ENCODE measurements around the gene KLHL13.
"Not testable (repeated sequence)": the region's sequence is repeated elsewhere in the genome, so short reads cannot be mapped to it uniquely, and the experiment has no call there.

The KLHL13 gene

DNA sequence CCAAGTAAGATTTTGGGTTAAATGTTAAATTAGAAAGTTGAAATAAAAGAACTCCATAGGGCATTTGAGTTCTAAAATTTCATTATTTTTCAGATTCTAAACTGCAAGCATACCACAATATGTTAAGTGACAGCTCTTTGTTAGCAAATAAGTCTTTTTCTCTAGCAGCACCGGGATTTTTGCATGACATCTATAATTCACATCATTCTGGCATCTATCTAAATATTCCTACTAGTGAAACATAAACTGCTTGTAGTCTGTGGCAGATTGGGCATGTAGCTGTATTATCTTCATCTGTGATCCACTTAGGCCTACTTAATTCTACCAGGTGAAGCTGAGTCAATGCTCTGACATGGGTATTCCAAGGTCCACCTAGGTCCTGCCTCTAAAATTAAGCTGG is 32.1 kb upstream of the KLHL13 start:
- no peak overlapping the region for H3K4me3 ChIP-seq (ENCODE audit: low read length)
- DNase-seq (ENCODE audit: low read depth) = no peak
- no peak for TF ChIP-seq CTCF (conservative IDR thresholded peaks at IDR 0.05; ENCODE audit: low read length)

GRCh38 chrX:118147771-118148170 is 31.2 kb upstream of the KLHL13 start:
- not testable (repeated sequence) for H3K4me3 ChIP-seq (ENCODE audit: low read length); DNase-seq (ENCODE audit: low read depth)

DNA sequence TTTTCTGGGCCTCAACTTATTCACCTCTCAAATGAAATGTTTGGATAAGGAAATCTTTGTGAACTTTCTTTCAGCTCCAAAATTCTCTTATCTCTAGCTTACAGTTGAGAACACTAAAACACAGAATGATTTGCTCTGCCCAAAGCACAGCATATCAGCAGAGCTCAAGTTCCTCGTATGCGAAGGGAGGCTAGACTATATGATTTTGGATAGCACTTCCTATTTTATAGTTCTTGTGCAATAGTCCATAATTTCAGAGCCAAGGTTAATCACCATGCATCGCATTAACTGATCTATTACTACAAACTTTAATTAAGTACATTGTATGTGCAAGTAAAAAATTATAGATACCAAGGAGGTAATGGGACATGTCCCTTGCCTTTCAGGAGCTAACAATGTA is 27.0 kb upstream of the KLHL13 start:
- no peak overlapping the region for H3K4me3 ChIP-seq (ENCODE audit: low read length)
- TF ChIP-seq CTCF (conservative IDR thresholded peaks at IDR 0.05; ENCODE audit: low read length) = no peak
- DNase-seq (ENCODE audit: low read depth) = no peak

DNA sequence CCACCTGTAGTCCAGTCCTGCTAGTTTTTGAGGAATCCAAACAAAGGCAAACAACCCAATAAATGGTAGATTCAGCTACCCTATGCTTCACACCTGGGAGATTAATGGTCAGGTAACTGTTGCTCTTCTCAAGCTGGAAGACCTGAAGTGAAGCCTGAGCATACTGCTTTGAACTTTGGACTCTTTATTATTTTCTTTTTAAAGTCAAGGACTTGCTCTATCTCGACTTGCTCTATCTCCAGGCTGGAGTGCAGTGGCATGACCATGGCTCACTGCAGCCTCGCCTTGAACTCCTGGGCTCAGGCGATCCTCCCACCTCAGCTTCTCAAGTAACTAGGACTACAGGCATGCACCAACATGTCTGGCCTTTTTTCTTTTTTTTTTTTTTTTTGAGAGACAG is 14.7 kb upstream of the KLHL13 start:
- no peak overlapping the region for H3K4me3 ChIP-seq (ENCODE audit: low read length)
- TF ChIP-seq CTCF (conservative IDR thresholded peaks at IDR 0.05; ENCODE audit: low read length) = no peak

DNA sequence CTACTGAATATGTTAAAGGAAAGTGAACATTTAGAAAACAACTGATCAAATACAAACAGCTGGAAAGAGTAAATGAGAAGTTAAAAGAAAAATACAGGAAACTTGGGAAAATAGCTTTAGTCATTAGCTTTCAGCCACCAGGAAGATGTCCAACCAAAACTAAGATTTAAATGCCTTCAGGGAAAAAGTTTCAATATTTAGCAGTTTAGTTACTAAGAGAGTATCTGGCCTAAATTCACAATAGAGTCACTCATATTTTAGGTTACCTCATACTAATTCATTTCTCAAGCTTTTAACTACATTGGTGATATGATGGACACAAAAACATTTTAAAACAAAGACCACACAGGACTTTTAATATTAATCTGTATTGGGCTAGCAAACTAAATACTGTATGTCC is 13.1 kb upstream of the KLHL13 start:
- H3K4me3 ChIP-seq (ENCODE audit: low read length) = no peak overlapping the region
- DNase-seq (ENCODE audit: low read depth) = no peak
- no peak for TF ChIP-seq CTCF (conservative IDR thresholded peaks at IDR 0.05; ENCODE audit: low read length)

More for the DNA sequence above, 14.7 kb upstream of the KLHL13 start:
- no peak for DNase-seq (ENCODE audit: low read depth)

GRCh38 chrX:118128724-118129123 is 12.1 kb upstream of the KLHL13 start:
- no peak overlapping the region for H3K4me3 ChIP-seq (ENCODE audit: low read length)
- DNase-seq (ENCODE audit: low read depth) = no peak
- no peak for TF ChIP-seq CTCF (conservative IDR thresholded peaks at IDR 0.05; ENCODE audit: low read length)

GRCh38 chrX:118126286-118126685 is 9.7 kb upstream of the KLHL13 start:
- DNase-seq (ENCODE audit: low read depth) = no peak
- TF ChIP-seq CTCF (conservative IDR thresholded peaks at IDR 0.05; ENCODE audit: low read length) = no peak
- H3K4me3 ChIP-seq (ENCODE audit: low read length) = no peak overlapping the region

- DNase-seq (ENCODE audit: low read depth); H3K4me3 ChIP-seq (ENCODE audit: low read length): not testable (repeated sequence)
Measured at GRCh38 chrX:118124243-118124642, 7.6 kb upstream of the KLHL13 start.

Measured in AG10803 (cell line).